ENCODE data around the gene ANXA3. TPM values are rescaled to one million over a fixed set of nuclear protein-coding genes. Genes with fewer than 3 reads are reported as not detected.

Gene ANXA3
- total and polyA plus RNA-seq, 2 donors (not counting 3 experiments of a cell fraction or from before 2014, with no cell fraction given) = 52.9 to 78.4 TPM

- H3K27ac ChIP-seq (ENCODE audit: insufficient read depth, low read depth, low read length) = no peak overlapping the region
- peak; percentile 51 for DNase-seq (ENCODE audit: low read depth, low spot score)
Observed at GRCh38 chr4:78544678-78545077, 6.9 kb upstream of the ANXA3 start.

More at GRCh38 chr4:78544678-78545077, 6.9 kb upstream of the ANXA3 start:
- POLR2A ChIA-PET = no interaction called here
- dilution Hi-C loops (cut with MboI; ENCODE audit: extremely low pct_ligation_motif_present, low sequenced_read_pairs) = no loop called here
- Histone ChIP-seq H3K9me3 (replicated peaks; ENCODE audit: control insufficient read depth, insufficient read depth, low read length) (no peaks in the 10 kb centered on the region), H3K9ac (replicated peaks; ENCODE audit: extremely low read depth, insufficient read depth, low read length) (no peak overlapping the region), H3K27me3 (ENCODE audit: control insufficient read depth in 2 of 2, insufficient read depth in 2 of 2, low read length in 2 of 2) (no peaks in the 10 kb centered on the region), H3K4me2 (ENCODE audit: insufficient read depth, low read length) (no peak overlapping the region), H2AFZ (ENCODE audit: low read depth, low read length) (no peak overlapping the region), H3K9me1 (replicated peaks; ENCODE audit: control insufficient read depth, extremely low read depth, insufficient read depth, low read length) (no peaks in the 10 kb centered on the region), H3K4me3 (replicated peaks in 1 of 3; ENCODE audit: insufficient read depth in 1 of 3, low read depth in 1 of 3, low read length in 3 of 3) (no peak overlapping the region), H3K4me1 (ENCODE audit: control insufficient read depth, extremely low read depth, insufficient read depth, low read length) (peaks cover 4% of the 10 kb centered on the region), H3K79me2 (ENCODE audit: control insufficient read depth, insufficient read depth, low read length) (no peaks in the 10 kb centered on the region), H4K20me1 (replicated peaks; ENCODE audit: control insufficient read depth, extremely low read depth, insufficient read depth, low read length) (no peaks in the 10 kb centered on the region), H3K36me3 (ENCODE audit: control insufficient read depth in 2 of 2, extremely low read depth in 1 of 2, insufficient read depth in 2 of 2, low read length in 2 of 2) (no peaks in the 10 kb centered on the region)
- CTCF ChIA-PET = interaction anchor here (1.1 to 1.3 kb wide), 2 partner anchors 11 to 26 kb away, joined by 3 to 4 read pairs; no protein-coding TSS in a partner anchor
- BruUV-seq (replicated peaks) = no TSS peak
- intact Hi-C loops (cut with micrococcal nuclease) = no loop called here
- FAIRE-seq = peak; percentile 79
- TF ChIP-seq GATA2 (IDR thresholded peaks at IDR 0.05; ENCODE audit: insufficient read depth, insufficient read length, low read depth, low read length) = no peak
- TF ChIP-seq MYC (IDR thresholded peaks at IDR 0.05; ENCODE audit: low read depth, low read length) = no peak
- no peak for TF ChIP-seq FOS (IDR thresholded peaks at IDR 0.05; ENCODE audit: borderline replicate concordance, insufficient read depth, low read length)
- TF ChIP-seq, protein P1, sequence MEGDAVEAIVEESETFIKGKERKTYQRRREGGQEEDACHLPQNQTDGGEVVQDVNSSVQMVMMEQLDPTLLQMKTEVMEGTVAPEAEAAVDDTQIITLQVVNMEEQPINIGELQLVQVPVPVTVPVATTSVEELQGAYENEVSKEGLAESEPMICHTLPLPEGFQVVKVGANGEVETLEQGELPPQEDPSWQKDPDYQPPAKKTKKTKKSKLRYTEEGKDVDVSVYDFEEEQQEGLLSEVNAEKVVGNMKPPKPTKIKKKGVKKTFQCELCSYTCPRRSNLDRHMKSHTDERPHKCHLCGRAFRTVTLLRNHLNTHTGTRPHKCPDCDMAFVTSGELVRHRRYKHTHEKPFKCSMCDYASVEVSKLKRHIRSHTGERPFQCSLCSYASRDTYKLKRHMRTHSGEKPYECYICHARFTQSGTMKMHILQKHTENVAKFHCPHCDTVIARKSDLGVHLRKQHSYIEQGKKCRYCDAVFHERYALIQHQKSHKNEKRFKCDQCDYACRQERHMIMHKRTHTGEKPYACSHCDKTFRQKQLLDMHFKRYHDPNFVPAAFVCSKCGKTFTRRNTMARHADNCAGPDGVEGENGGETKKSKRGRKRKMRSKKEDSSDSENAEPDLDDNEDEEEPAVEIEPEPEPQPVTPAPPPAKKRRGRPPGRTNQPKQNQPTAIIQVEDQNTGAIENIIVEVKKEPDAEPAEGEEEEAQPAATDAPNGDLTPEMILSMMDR (IDR thresholded peaks at IDR 0.05; ENCODE audit: extremely low read depth in 1 of 2, insufficient read depth in 1 of 2, low read depth in 1 of 2, low read length in 2 of 2) = no peak
- TF ChIP-seq JUN (IDR thresholded peaks at IDR 0.05; ENCODE audit: borderline replicate concordance, insufficient read depth, insufficient read length, low read depth) = no peak
- TF ChIP-seq POLR2A (IDR thresholded peaks at IDR 0.05; ENCODE audit: low read depth, low read length) = no peak
- TF ChIP-seq EZH2 (IDR thresholded peaks at IDR 0.05; ENCODE audit: borderline replicate concordance, low read depth, low read length, severe bottlenecking) = no peak
- TF ChIP-seq, protein P2, sequence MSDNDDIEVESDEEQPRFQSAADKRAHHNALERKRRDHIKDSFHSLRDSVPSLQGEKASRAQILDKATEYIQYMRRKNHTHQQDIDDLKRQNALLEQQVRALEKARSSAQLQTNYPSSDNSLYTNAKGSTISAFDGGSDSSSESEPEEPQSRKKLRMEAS (IDR thresholded peaks at IDR 0.05; ENCODE audit: insufficient read depth, insufficient read length) = no peak
- TF ChIP-seq POLR2AphosphoS5 (IDR thresholded peaks at IDR 0.05; ENCODE audit: insufficient read depth, low read depth, low read length) = no peak
